ENCODE data around the gene TUBG1. TPM values are rescaled to one million over a fixed set of nuclear protein-coding genes. Genes with fewer than 3 reads are reported as not detected.
A peak's percentile ranks its signal among the peaks of the same experiment; 100 is the strongest.

The TUBG1 gene
- polyA plus RNA-seq (2012; ENCODE audit: low read depth, missing spikeins): 86.3 TPM

GRCh38 chr17:42609182-42609813 is at the start of gene TUBG1, which contains the start of gene RETREG3:
TUBG1 (plus strand) TSS chr17:42609683; CDS start chr17:42609738, 55 bp downstream.
RETREG3 (minus strand) TSS chr17:42609374; CDS start chr17:42609324, 50 bp downstream.
- peak; percentile 95 for DNase-seq (ENCODE audit: insufficient read length, low spot score)
- TF ChIP-seq POLR2A (IDR thresholded peaks at IDR 0.05; ENCODE audit: low read depth, low read length): peak; percentile 90
- no peak for TF ChIP-seq PAX5 (IDR thresholded peaks at IDR 0.05; ENCODE audit: insufficient read depth, low read length, severe bottlenecking)
- TF ChIP-seq TAF1 (IDR thresholded peaks at IDR 0.05; ENCODE audit: low read depth, low read length): no peak
- no peak for TF ChIP-seq SPI1 (IDR thresholded peaks at IDR 0.05; ENCODE audit: low read depth, low read length)
- peak; percentile 82 for TF ChIP-seq POLR2AphosphoS5 (IDR thresholded peaks at IDR 0.05; ENCODE audit: low read depth, low read length)
- TF ChIP-seq POU2F2 (IDR thresholded peaks at IDR 0.05; ENCODE audit: low read depth, low read length): peak; percentile 26
- peak; percentile 100 for FAIRE-seq

GRCh38 chr17:42560246-42560645 is 49.2 kb upstream of the TUBG1 start:
- FAIRE-seq: no peak
- TF ChIP-seq TAF1 (IDR thresholded peaks at IDR 0.05; ENCODE audit: low read depth, low read length) (no peak), SPI1 (IDR thresholded peaks at IDR 0.05; ENCODE audit: low read depth, low read length) (no peak), POLR2A (IDR thresholded peaks at IDR 0.05; ENCODE audit: low read depth, low read length) (no peak), PAX5 (IDR thresholded peaks at IDR 0.05; ENCODE audit: insufficient read depth, low read length, severe bottlenecking) (no peak), POLR2AphosphoS5 (IDR thresholded peaks at IDR 0.05; ENCODE audit: low read depth, low read length) (no peak), POU2F2 (IDR thresholded peaks at IDR 0.05; ENCODE audit: low read depth, low read length) (no peak)
- DNase-seq (ENCODE audit: insufficient read length, low spot score): no peak

GRCh38 chr17:42561897-42562387 is 47.5 kb upstream of the TUBG1 start, which contains the start of gene COASY:
COASY (plus strand) TSS chr17:42562148; CDS start chr17:42562623, 475 bp downstream.
- peak; percentile 87 for TF ChIP-seq POLR2A (IDR thresholded peaks at IDR 0.05; ENCODE audit: low read depth, low read length)
- peak; percentile 85 for TF ChIP-seq POU2F2 (IDR thresholded peaks at IDR 0.05; ENCODE audit: low read depth, low read length)
- no peak for TF ChIP-seq SPI1 (IDR thresholded peaks at IDR 0.05; ENCODE audit: low read depth, low read length)
- TF ChIP-seq PAX5 (IDR thresholded peaks at IDR 0.05; ENCODE audit: insufficient read depth, low read length, severe bottlenecking): no peak
- peak; percentile 93 for TF ChIP-seq POLR2AphosphoS5 (IDR thresholded peaks at IDR 0.05; ENCODE audit: low read depth, low read length)
- TF ChIP-seq TAF1 (IDR thresholded peaks at IDR 0.05; ENCODE audit: low read depth, low read length): peak; percentile 88
- DNase-seq (ENCODE audit: insufficient read length, low spot score): peak; percentile 96
- FAIRE-seq: peak; percentile 94

GRCh38 chr17:42562388-42563142 is 46.9 kb upstream of the TUBG1 start:
- FAIRE-seq (peak; percentile 9), DNase-seq (ENCODE audit: insufficient read length, low spot score) (no peak)
- no peak for TF ChIP-seq POU2F2 (IDR thresholded peaks at IDR 0.05; ENCODE audit: low read depth, low read length)
- TF ChIP-seq TAF1 (IDR thresholded peaks at IDR 0.05; ENCODE audit: low read depth, low read length): no peak

GRCh38 chr17:42563143-42563509 is 46.4 kb upstream of the TUBG1 start:
- DNase-seq (ENCODE audit: insufficient read length, low spot score) (no peak), FAIRE-seq (peak; percentile 83)
- TF ChIP-seq POLR2AphosphoS5 (IDR thresholded peaks at IDR 0.05; ENCODE audit: low read depth, low read length): no peak
- no peak for TF ChIP-seq PAX5 (IDR thresholded peaks at IDR 0.05; ENCODE audit: insufficient read depth, low read length, severe bottlenecking)
- TF ChIP-seq POU2F2 (IDR thresholded peaks at IDR 0.05; ENCODE audit: low read depth, low read length): no peak

- FAIRE-seq (no peak), DNase-seq (ENCODE audit: insufficient read length, low spot score) (no peak)
- TF ChIP-seq POLR2AphosphoS5 (IDR thresholded peaks at IDR 0.05; ENCODE audit: low read depth, low read length) (0 out of 2 replicates have a peak, but pooled peaks have one; percentile 10), POLR2A (IDR thresholded peaks at IDR 0.05; ENCODE audit: low read depth, low read length) (no peak)
Observed at GRCh38 chr17:42563543-42563942, 45.9 kb upstream of the TUBG1 start.

GRCh38 chr17:42563950-42564349 is 45.5 kb upstream of the TUBG1 start:
- FAIRE-seq: no peak
- no peak for TF ChIP-seq POLR2A (IDR thresholded peaks at IDR 0.05; ENCODE audit: low read depth, low read length)
- 0 out of 2 replicates have a peak, but pooled peaks have one; percentile 4 for TF ChIP-seq POLR2AphosphoS5 (IDR thresholded peaks at IDR 0.05; ENCODE audit: low read depth, low read length)
- DNase-seq (ENCODE audit: insufficient read length, low spot score): no peak

GRCh38 chr17:42564815-42565522 is 44.5 kb upstream of the TUBG1 start:
- DNase-seq (ENCODE audit: insufficient read length, low spot score) (no peak), FAIRE-seq (no peak)
- no peak for TF ChIP-seq TAF1 (IDR thresholded peaks at IDR 0.05; ENCODE audit: low read depth, low read length)
- no peak for TF ChIP-seq POU2F2 (IDR thresholded peaks at IDR 0.05; ENCODE audit: low read depth, low read length)
- no peak for TF ChIP-seq POLR2A (IDR thresholded peaks at IDR 0.05; ENCODE audit: low read depth, low read length)
- TF ChIP-seq POLR2AphosphoS5 (IDR thresholded peaks at IDR 0.05; ENCODE audit: low read depth, low read length): no peak
- no peak for TF ChIP-seq SPI1 (IDR thresholded peaks at IDR 0.05; ENCODE audit: low read depth, low read length)
- TF ChIP-seq PAX5 (IDR thresholded peaks at IDR 0.05; ENCODE audit: insufficient read depth, low read length, severe bottlenecking): no peak

GRCh38 chr17:42565523-42566214 is 43.8 kb upstream of the TUBG1 start:
- no peak for TF ChIP-seq POU2F2 (IDR thresholded peaks at IDR 0.05; ENCODE audit: low read depth, low read length)
- TF ChIP-seq POLR2AphosphoS5 (IDR thresholded peaks at IDR 0.05; ENCODE audit: low read depth, low read length): no peak
- no peak for TF ChIP-seq TAF1 (IDR thresholded peaks at IDR 0.05; ENCODE audit: low read depth, low read length)
- no peak for TF ChIP-seq POLR2A (IDR thresholded peaks at IDR 0.05; ENCODE audit: low read depth, low read length)
- no peak for TF ChIP-seq SPI1 (IDR thresholded peaks at IDR 0.05; ENCODE audit: low read depth, low read length)
- no peak for TF ChIP-seq PAX5 (IDR thresholded peaks at IDR 0.05; ENCODE audit: insufficient read depth, low read length, severe bottlenecking)
- no peak for DNase-seq (ENCODE audit: insufficient read length, low spot score)
- FAIRE-seq: no peak

Data from GM12891 (cell line).